ENCODE measurements around the gene SCN10A. TPM values are rescaled to one million over a fixed set of nuclear protein-coding genes. Genes with fewer than 3 reads are reported as not detected.

Gene SCN10A
- total RNA-seq, 1 donor from 2014 or later: not detected

- no peak for TF ChIP-seq CTCF (IDR thresholded peaks at IDR 0.05; ENCODE audit: partially characterized antibody, unreplicated experiment)
- Mint-ChIP-seq H3K9me3 (ENCODE audit: unreplicated experiment) (no peaks in the 10 kb centered on the region), H3K36me3 (ENCODE audit: unreplicated experiment) (no peaks in the 10 kb centered on the region), H3K4me1 (ENCODE audit: low read depth, unreplicated experiment) (no peaks in the 10 kb centered on the region), H3K27me3 (ENCODE audit: unreplicated experiment) (no peaks in the 10 kb centered on the region), H3K27ac (ENCODE audit: unreplicated experiment) (no peak overlapping the region), H3K4me3 (ENCODE audit: unreplicated experiment) (no peak overlapping the region)
- no peak for DNase-seq
Measured at GRCh38 chr3:38746641-38747040, 69.4 kb downstream of the SCN10A start.

GRCh38 chr3:38743043-38743442 is 73.0 kb downstream of the SCN10A start:
- Mint-ChIP-seq H3K4me1 (ENCODE audit: low read depth, unreplicated experiment) (no peaks in the 10 kb centered on the region), H3K9me3 (ENCODE audit: unreplicated experiment) (no peaks in the 10 kb centered on the region), H3K4me3 (ENCODE audit: unreplicated experiment) (no peak overlapping the region), H3K27me3 (ENCODE audit: unreplicated experiment) (no peaks in the 10 kb centered on the region), H3K36me3 (ENCODE audit: unreplicated experiment) (no peaks in the 10 kb centered on the region), H3K27ac (ENCODE audit: unreplicated experiment) (no peak overlapping the region)
- no peak for DNase-seq
- no peak for TF ChIP-seq CTCF (IDR thresholded peaks at IDR 0.05; ENCODE audit: partially characterized antibody, unreplicated experiment)

- H3K9me3 Mint-ChIP-seq (ENCODE audit: unreplicated experiment): no peaks in the 10 kb centered on the region
- no peaks in the 10 kb centered on the region for H3K4me1 Mint-ChIP-seq (ENCODE audit: low read depth, unreplicated experiment)
- H3K27ac Mint-ChIP-seq (ENCODE audit: unreplicated experiment): no peak overlapping the region
- no peaks in the 10 kb centered on the region for H3K36me3 Mint-ChIP-seq (ENCODE audit: unreplicated experiment)
- no peaks in the 10 kb centered on the region for H3K27me3 Mint-ChIP-seq (ENCODE audit: unreplicated experiment)
- no peak for TF ChIP-seq CTCF (IDR thresholded peaks at IDR 0.05; ENCODE audit: partially characterized antibody, unreplicated experiment)
- no peak for DNase-seq
- H3K4me3 Mint-ChIP-seq (ENCODE audit: unreplicated experiment): no peak overlapping the region
Measured at GRCh38 chr3:38742550-38742949, 73.5 kb downstream of the SCN10A start.

GRCh38 chr3:38740537-38740936 is 75.5 kb downstream of the SCN10A start:
- TF ChIP-seq CTCF (IDR thresholded peaks at IDR 0.05; ENCODE audit: partially characterized antibody, unreplicated experiment): no peak
- Mint-ChIP-seq H3K4me1 (ENCODE audit: low read depth, unreplicated experiment) (no peaks in the 10 kb centered on the region), H3K4me3 (ENCODE audit: unreplicated experiment) (no peak overlapping the region), H3K27ac (ENCODE audit: unreplicated experiment) (no peak overlapping the region), H3K9me3 (ENCODE audit: unreplicated experiment) (peaks cover 2% of the 10 kb centered on the region), H3K36me3 (ENCODE audit: unreplicated experiment) (no peaks in the 10 kb centered on the region), H3K27me3 (ENCODE audit: unreplicated experiment) (no peaks in the 10 kb centered on the region)
- no peak for DNase-seq

GRCh38 chr3:38739931-38740330 is 76.1 kb downstream of the SCN10A start:
- TF ChIP-seq CTCF (IDR thresholded peaks at IDR 0.05; ENCODE audit: partially characterized antibody, unreplicated experiment): no peak
- no peak overlapping the region for H3K27ac Mint-ChIP-seq (ENCODE audit: unreplicated experiment)
- H3K36me3 Mint-ChIP-seq (ENCODE audit: unreplicated experiment): no peaks in the 10 kb centered on the region
- H3K27me3 Mint-ChIP-seq (ENCODE audit: unreplicated experiment): no peaks in the 10 kb centered on the region
- no peak overlapping the region for H3K4me3 Mint-ChIP-seq (ENCODE audit: unreplicated experiment)
- peaks cover 2% of the 10 kb centered on the region for H3K9me3 Mint-ChIP-seq (ENCODE audit: unreplicated experiment)
- no peak for DNase-seq
- H3K4me1 Mint-ChIP-seq (ENCODE audit: low read depth, unreplicated experiment): no peaks in the 10 kb centered on the region

Data from glutamatergic neuron (in vitro differentiated cells).